Measurements from ENCODE around the gene BMPR1A.

- TF ChIP-seq CTCF (IDR thresholded peaks at IDR 0.05) (no peak), POLR2A (IDR thresholded peaks at IDR 0.05) (no peak)
Observed at GRCh38 chr10:86824151-86824550, 67.7 kb downstream of the BMPR1A start.

All from right lobe of liver (tissue), 4 donors.